ENCODE measurements around the gene ADIG.

GRCh38 chr20:38569747-38570525 lies 11.1 kb upstream of the ADIG start:
- TF ChIP-seq CTCF (IDR thresholded peaks at IDR 0.05): no peak
- TF ChIP-seq EP300 (IDR thresholded peaks at IDR 0.05): no peak
